Spleen (tissue), 3 donors: Measurements from ENCODE around the gene AEBP1.

ENCODE experiments used
- POLR2A ChIP-seq, 3 donors: fragments of 450-650 bp; IDR thresholded peaks; one replicate each; pipeline ENCODE4 v1.5.1; 2017; ENCODE audit warnings: antibody characterized with exemption in 3 of 3, mild to moderate bottlenecking in 1 of 3
- POLR2AphosphoS5 ChIP-seq, 3 donors: sonication (generic); formaldehyde crosslinking; IDR thresholded peaks; one replicate each; pipeline ENCODE4 v1.5.1; 2017; ENCODE audit warnings: antibody characterized with exemption in 3 of 3

DNA sequence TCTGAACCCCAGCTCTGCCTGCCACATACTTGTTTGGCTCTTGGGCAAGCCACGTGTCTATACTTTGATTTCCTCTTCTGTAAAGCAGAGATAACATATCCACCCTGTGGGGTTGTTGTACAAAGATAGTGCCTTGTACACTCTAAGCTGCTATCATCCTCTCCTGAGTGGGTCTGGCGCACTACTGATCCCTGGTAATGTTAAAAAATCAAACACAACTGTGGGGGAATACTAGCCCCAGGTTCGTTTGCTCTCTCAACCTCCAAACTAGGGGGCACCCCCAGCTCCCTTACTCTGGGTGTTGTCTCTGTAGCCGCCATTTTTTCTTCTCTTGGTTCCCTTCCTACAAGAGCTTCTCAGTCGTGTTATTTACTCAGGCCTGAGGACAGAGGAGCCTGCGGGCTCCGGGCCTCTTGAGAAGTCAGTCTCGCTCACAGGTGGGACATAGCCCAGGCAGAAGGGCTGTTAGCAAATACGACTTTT is 22.8 kb upstream of the AEBP1 start:
- TF ChIP-seq POLR2AphosphoS5 (IDR thresholded peaks at IDR 0.05) (no peak), POLR2A (IDR thresholded peaks at IDR 0.05) (no peak)
